A673 (cell line): ENCODE measurements around the gene CHID1.

Source experiments
- CTCF ChIP-seq: fragments of 300-800, 200-600 bp; sonication (generic); conservative IDR thresholded peaks from 2 replicates; pipeline ENCODE4 v1.5.1; 2017; ENCODE audit warnings: low read depth, mild to moderate bottlenecking, antibody characterized with exemption, low read length, moderate library complexity, mixed read lengths
- EZH2 ChIP-seq: fragments of 200-600 bp; sonication (generic); IDR thresholded peaks from 2 replicates; pipeline ENCODE4 v1.6.1; 2017; ENCODE audit warnings: borderline replicate concordance, low read depth, mild to moderate bottlenecking, mixed read lengths, antibody characterized with exemption, low read length; ENCODE audit not compliant: poor library complexity, severe bottlenecking

- TF ChIP-seq CTCF (no peak), EZH2 (no peak)
Observed at GRCh38 chr11:826836-827145, 83.8 kb downstream of the CHID1 start.
